ENCODE measurements around the gene TUFM. TPM values are rescaled to one million over a fixed set of nuclear protein-coding genes. Genes with fewer than 3 reads are reported as not detected.
"Not testable (repeated sequence)": the region's sequence is repeated elsewhere in the genome, so short reads cannot be mapped to it uniquely, and the experiment has no call there.

The TUFM gene
- total and polyA plus RNA-seq, 9 donors = 75.7 to 123 (median 106) TPM

GRCh38 chr16:28883221-28883996 lies 37.3 kb upstream of the TUFM start:
- Histone ChIP-seq H3K36me3 (no peaks in the 10 kb centered on the region), H3K9me3 (no peaks in the 10 kb centered on the region), H3K27me3 (no peaks in the 10 kb centered on the region), H3K4me1 (ENCODE audit: insufficient read depth) (peaks cover 7% of the 10 kb centered on the region), H3K4me3 (no peak overlapping the region), H3K27ac (no peak overlapping the region)
- intact Hi-C loops (cut with DNase I) = no loop called here
- WGBS, 3 donors = 57 to 62% (median 61%) methylated on average over 25 of the region's 25 CpGs
- TF ChIP-seq EP300 (IDR thresholded peaks at IDR 0.05) (no peak), POLR2A (IDR thresholded peaks at IDR 0.05) (no peak), CTCF (IDR thresholded peaks at IDR 0.05) (no peak)
- no peak for DNase-seq

GRCh38 chr16:28882551-28883160 lies 36.5 kb upstream of the TUFM start:
- Histone ChIP-seq H3K27ac (no peak overlapping the region), H3K4me1 (ENCODE audit: insufficient read depth) (peaks cover 7% of the 10 kb centered on the region), H3K4me3 (no peak overlapping the region), H3K36me3 (no peaks in the 10 kb centered on the region), H3K9me3 (no peaks in the 10 kb centered on the region), H3K27me3 (no peaks in the 10 kb centered on the region)
- no peak for DNase-seq
- TF ChIP-seq POLR2A (IDR thresholded peaks at IDR 0.05) (no peak), EP300 (IDR thresholded peaks at IDR 0.05) (no peak), CTCF (IDR thresholded peaks at IDR 0.05) (no peak)
- WGBS, 3 donors = 35 to 40% (median 38%) methylated on average over 23 to 24 of the region's 24 CpGs
- intact Hi-C loops (cut with DNase I) = no loop called here

- H3K27ac ChIP-seq; H3K36me3 ChIP-seq; H3K4me3 ChIP-seq; H3K27me3 ChIP-seq; intact Hi-C loops (cut with DNase I); H3K9me3 ChIP-seq; H3K4me1 ChIP-seq (ENCODE audit: insufficient read depth); DNase-seq: not testable (repeated sequence)
- WGBS, 3 donors = 77 to 85% (median 79%) methylated on average over 4 of the region's 4 CpGs
Measured at GRCh38 chr16:28881565-28881964, 35.4 kb upstream of the TUFM start.

- no peak for DNase-seq
- no peak overlapping the region for H3K4me3 ChIP-seq
- intact Hi-C loops (cut with DNase I) = no loop called here
- H3K36me3 ChIP-seq = no peaks in the 10 kb centered on the region
- no peaks in the 10 kb centered on the region for H3K27me3 ChIP-seq
- TF ChIP-seq POLR2A (IDR thresholded peaks at IDR 0.05) (no peak), CTCF (IDR thresholded peaks at IDR 0.05) (no peak), EP300 (IDR thresholded peaks at IDR 0.05) (no peak)
- no peaks in the 10 kb centered on the region for H3K9me3 ChIP-seq
- no peak overlapping the region for H3K27ac ChIP-seq
- peaks cover 7% of the 10 kb centered on the region for H3K4me1 ChIP-seq (ENCODE audit: insufficient read depth)
- WGBS, 3 donors = 63 to 66% (median 64%) methylated on average over 4 of the region's 4 CpGs
Measured at GRCh38 chr16:28880955-28881354, 34.8 kb upstream of the TUFM start.

- Histone ChIP-seq H3K4me1 (ENCODE audit: insufficient read depth) (peaks cover 7% of the 10 kb centered on the region), H3K4me3 (no peak overlapping the region), H3K27me3 (no peaks in the 10 kb centered on the region), H3K36me3 (no peaks in the 10 kb centered on the region), H3K27ac (no peak overlapping the region), H3K9me3 (no peaks in the 10 kb centered on the region)
- TF ChIP-seq POLR2A (IDR thresholded peaks at IDR 0.05) = no peak
- no peak for TF ChIP-seq EP300 (IDR thresholded peaks at IDR 0.05)
- no peak for TF ChIP-seq CTCF (IDR thresholded peaks at IDR 0.05)
- WGBS, 3 donors = 7 to 13% (median 7%) methylated on average over 11 of the region's 11 CpGs
- intact Hi-C loops (cut with DNase I) = no loop called here
- no peak for DNase-seq
Measured at GRCh38 chr16:28880589-28880915, 34.4 kb upstream of the TUFM start.

All from ovary (tissue), 9 donors.